GM23248 (cell line): ENCODE data around the gene C4BPA. TPM values are rescaled to one million over a fixed set of nuclear protein-coding genes. Genes with fewer than 3 reads are reported as not detected.

Experiments used
- DNase-seq: peaks from one replicate; pipeline ENCODE4 v3.0.0-alpha.2; 2015
- H2AFZ ChIP-seq: fragments of 200-600 bp; sonication (generic); 2 replicates; pipeline ENCODE4 v1.6.1; 2016; ENCODE audit warnings: antibody characterized with exemption
- H3F3A ChIP-seq: fragments of 200-600 bp; sonication (generic); 2 replicates; pipeline ENCODE4 v1.6.1; 2016; ENCODE audit warnings: mild to moderate bottlenecking, antibody characterized with exemption, mixed run types; ENCODE audit not compliant: insufficient read depth
- H3K27ac ChIP-seq: fragments of 200-600 bp; sonication (generic); 2 replicates; pipeline ENCODE4 v1.5.1; 2016; ENCODE audit warnings: mild to moderate bottlenecking
- H3K27me3 ChIP-seq: fragments of 200-600 bp; sonication (generic); replicated peaks from 2 replicates; pipeline ENCODE4 v1.6.1; 2016; ENCODE audit warnings: mild to moderate bottlenecking; ENCODE audit not compliant: insufficient read depth
- H3K36me3 ChIP-seq: fragments of 200-600 bp; sonication (generic); 2 replicates; pipeline ENCODE4 v1.6.1; 2016; ENCODE audit warnings: low read depth, mild to moderate bottlenecking
- H3K4me1 ChIP-seq: fragments of 200-600 bp; sonication (generic); 2 replicates; pipeline ENCODE4 v1.6.1; 2016; ENCODE audit warnings: mild to moderate bottlenecking; ENCODE audit not compliant: insufficient read depth
- H3K4me2 ChIP-seq: fragments of 200-600 bp; sonication (generic); one replicate; pipeline ENCODE4 v1.6.1; 2016; ENCODE audit warnings: mild to moderate bottlenecking; ENCODE audit not compliant: unreplicated experiment
- H3K4me3 ChIP-seq: fragments of 200-600 bp; sonication (generic); 2 replicates; pipeline ENCODE4 v1.5.1; 2016; ENCODE audit warnings: mild to moderate bottlenecking
- H3K79me2 ChIP-seq: fragments of 200-600 bp; sonication (generic); 2 replicates; pipeline ENCODE4 v1.6.1; 2016; ENCODE audit warnings: mild to moderate bottlenecking; ENCODE audit not compliant: insufficient read depth
- H3K9ac ChIP-seq: fragments of 200-600 bp; sonication (generic); 2 replicates; pipeline ENCODE4 v1.6.1; 2016; ENCODE audit warnings: mild to moderate bottlenecking
- H3K9me2 ChIP-seq: fragments of 200-600 bp; sonication (generic); 2 replicates; pipeline ENCODE4 v1.6.1; 2016; ENCODE audit warnings: mixed run types, mild to moderate bottlenecking, moderate library complexity; ENCODE audit not compliant: insufficient read depth
- H3K9me3 ChIP-seq: fragments of 200-600 bp; sonication (generic); one replicate; pipeline ENCODE4 v1.6.1; 2017; ENCODE audit warnings: low read depth
- H4K20me1 ChIP-seq: fragments of 200-600 bp; sonication (generic); 2 replicates; pipeline ENCODE4 v1.6.0; 2016; ENCODE audit not compliant: insufficient read depth
- EZH2 ChIP-seq: fragments of 200-600 bp; sonication (generic); IDR thresholded peaks from 2 replicates; pipeline ENCODE4 v1.6.1; 2018; ENCODE audit warnings: antibody characterized with exemption, mild to moderate bottlenecking; ENCODE audit not compliant: insufficient read depth, poor library complexity, severe bottlenecking
- EZH2phosphoT487 ChIP-seq: fragments of 200-600 bp; sonication (generic); IDR thresholded peaks from 2 replicates; pipeline ENCODE4 v1.6.1; 2018; ENCODE audit warnings: antibody characterized with exemption, moderate library complexity, mild to moderate bottlenecking, low read depth; ENCODE audit not compliant: insufficient read depth
- WGBS, 2 experiments: methylation state at CpG; one replicate each; pipeline ENCODE4 v1.1.6; 2015 to 2017; ENCODE audit warnings: low lambda C conversion rate in 2 of 2, low coverage in 1 of 2; ENCODE audit errors: missing lambda C conversion rate in 2 of 2; 5-methylcytosine and 5-hydroxymethylcytosine counted together
- in situ Hi-C: fragments of 300-500 bp; cut with MboI; formaldehyde crosslinking; loops from 2 replicates; pipeline ENCODE4 v1.15.0; 2020
- polyA plus RNA-seq: library from polyadenylated mRNA; unstranded; fragments of >200 nt; fragmentation: Nextera tagmentation; extraction: Ambion mirVana; gene quantifications from 2 replicates; pipeline ENCODE4 v1.2.1, GENCODE V29; 2016
- total RNA-seq: library from RNA; depleted of rRNA; stranded (reverse); fragments of >200 nt; shearing (Covaris generic); gene quantifications from 2 replicates; pipeline ENCODE4 v1.2.3, GENCODE V29; 2014

Gene C4BPA
- total and polyA plus RNA-seq, 2 experiments from 2014 or later, result not detected

DNA sequence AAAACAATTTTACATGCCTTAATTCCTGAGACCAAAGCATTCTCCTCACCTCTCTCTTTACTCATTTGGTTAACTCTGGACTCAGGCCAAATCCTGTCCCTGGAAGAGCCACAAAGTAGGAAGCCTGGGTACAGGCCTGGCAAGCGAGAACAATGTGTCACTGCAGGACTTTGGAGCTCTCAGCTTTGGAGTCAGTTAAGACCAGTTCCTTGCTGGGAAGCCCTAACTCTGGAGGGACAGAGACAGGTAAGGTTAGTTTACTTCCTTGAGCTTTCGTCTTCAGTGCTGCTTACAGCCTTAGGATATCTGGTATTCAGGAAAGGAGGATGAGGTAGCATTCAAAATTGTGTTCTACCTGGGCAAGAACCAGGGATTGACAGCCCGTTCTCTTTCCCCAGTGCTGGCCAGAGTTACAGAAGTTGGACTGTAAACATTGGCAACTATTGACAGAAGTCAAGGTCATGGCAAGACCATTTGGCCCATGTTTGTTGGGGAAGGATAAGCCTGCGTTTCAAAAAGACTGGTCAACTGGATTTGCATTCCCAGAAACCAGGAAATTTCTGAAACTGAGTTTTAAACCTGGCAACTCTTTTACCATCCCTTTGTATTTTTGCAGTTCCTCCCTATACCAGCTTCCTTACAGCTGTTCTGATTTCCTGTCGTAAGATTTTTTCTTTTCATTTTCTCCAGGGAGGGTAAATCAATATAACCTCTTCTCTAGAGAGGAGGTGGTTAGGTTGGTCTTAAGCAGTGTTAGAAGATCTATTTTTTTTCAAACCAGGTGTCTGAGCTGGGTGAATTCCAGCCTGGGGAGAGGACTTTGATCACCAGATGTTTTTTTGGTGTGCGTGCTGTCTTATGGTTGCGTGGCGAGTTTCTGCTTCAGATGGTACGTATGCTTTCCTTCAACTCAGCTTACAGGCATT is 15.1 kb upstream of the C4BPA start, which contains the start of gene C4BPB:
TSS of gene C4BPB (plus strand) at position 160 of the 926 bp plus-strand sequence. CDS start at position 832, 672 bp downstream.
- TF ChIP-seq EZH2 (no peak), EZH2phosphoT487 (no peak)
- H3K36me3 ChIP-seq, result no peaks in the 10 kb centered on the region
- peaks cover 9% of the 10 kb centered on the region; the same call in 1 of the 2 replicates for H3K27me3 ChIP-seq
- no peaks in the 10 kb centered on the region for H4K20me1 ChIP-seq
- H3K4me3 ChIP-seq, result no peak within 1 kb of the TSS
- H3K9ac ChIP-seq, result no peak within 1 kb of the TSS
- in situ Hi-C loops, result loop anchor here (5.0 kb wide), 1 partner anchor 328 kb away; no protein-coding TSS in a partner anchor
- 87 to 90% methylated on average over 9 of the region's 9 CpGs for WGBS, 2 experiments
- no peak within 1 kb of the TSS for H3K27ac ChIP-seq
- no peaks in the 10 kb centered on the region for H3K9me2 ChIP-seq
- H3K4me2 ChIP-seq, result no peak within 1 kb of the TSS
- DNase-seq, result no peak
- H3K9me3 ChIP-seq, result no peaks in the 10 kb centered on the region
- no peaks in the 10 kb centered on the region for H3K79me2 ChIP-seq
- no peaks in the 10 kb centered on the region for H3F3A ChIP-seq
- 0 out of 2 replicates have a peak, but pooled peaks cover 3% of the 10 kb centered on the region for H3K4me1 ChIP-seq
- no peak within 1 kb of the TSS for H2AFZ ChIP-seq

DNA sequence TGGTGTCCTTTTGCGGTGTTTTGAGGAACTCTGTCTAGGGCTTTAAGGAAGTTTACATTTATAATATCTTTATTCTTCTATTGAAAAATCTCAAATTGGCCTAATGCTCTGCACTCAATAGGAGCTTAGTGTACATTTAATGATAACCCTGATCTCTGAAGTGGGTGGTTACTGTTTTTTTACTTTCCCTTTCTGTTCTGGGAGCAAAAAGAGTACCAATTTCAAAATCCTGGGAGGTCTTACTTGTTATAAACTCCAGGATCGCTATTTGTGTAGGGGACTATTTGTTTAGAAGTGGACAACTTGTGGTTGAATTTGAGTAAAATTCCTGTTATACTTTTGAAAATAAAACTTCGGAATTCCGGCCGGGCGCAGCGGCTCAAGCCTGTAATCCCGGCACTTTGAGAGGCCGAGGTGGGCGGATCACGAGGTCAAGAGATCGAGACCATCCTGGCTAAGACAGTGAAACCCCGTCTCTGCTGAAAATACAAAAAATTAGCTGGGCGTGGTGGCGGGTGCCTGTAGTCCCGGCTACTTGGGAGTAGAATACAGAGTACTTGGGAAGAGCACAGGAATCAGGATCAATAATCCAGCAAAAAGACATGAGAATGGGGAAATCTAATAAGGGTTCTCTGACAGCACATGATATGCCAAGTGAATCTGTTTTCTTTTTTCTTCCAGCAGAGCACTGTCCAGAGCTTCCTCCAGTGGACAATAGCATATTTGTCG is 14.2 kb upstream of the C4BPA start:
- H3K36me3 ChIP-seq, result no peaks in the 10 kb centered on the region
- no peak overlapping the region for H3K4me3 ChIP-seq
- no peaks in the 10 kb centered on the region for H3K79me2 ChIP-seq
- no peak overlapping the region for H3K4me2 ChIP-seq
- H2AFZ ChIP-seq, result no peak overlapping the region
- H3K9me3 ChIP-seq, result no peaks in the 10 kb centered on the region
- H3K27ac ChIP-seq, result no peak overlapping the region
- no peaks in the 10 kb centered on the region for H4K20me1 ChIP-seq
- no peaks in the 10 kb centered on the region for H3K9me2 ChIP-seq
- 85 to 92% methylated on average over 17 of the region's 17 CpGs for WGBS, 2 experiments
- TF ChIP-seq EZH2phosphoT487 (no peak), EZH2 (no peak)
- H3K9ac ChIP-seq, result no peak overlapping the region
- H3K4me1 ChIP-seq, result no peaks in the 10 kb centered on the region
- in situ Hi-C loops, result loop anchor here (5.0 kb wide), 1 partner anchor 328 kb away; no protein-coding TSS in a partner anchor
- H3K27me3 ChIP-seq, result peaks cover 9% of the 10 kb centered on the region
- DNase-seq, result no peak
- H3F3A ChIP-seq, result no peaks in the 10 kb centered on the region

DNA sequence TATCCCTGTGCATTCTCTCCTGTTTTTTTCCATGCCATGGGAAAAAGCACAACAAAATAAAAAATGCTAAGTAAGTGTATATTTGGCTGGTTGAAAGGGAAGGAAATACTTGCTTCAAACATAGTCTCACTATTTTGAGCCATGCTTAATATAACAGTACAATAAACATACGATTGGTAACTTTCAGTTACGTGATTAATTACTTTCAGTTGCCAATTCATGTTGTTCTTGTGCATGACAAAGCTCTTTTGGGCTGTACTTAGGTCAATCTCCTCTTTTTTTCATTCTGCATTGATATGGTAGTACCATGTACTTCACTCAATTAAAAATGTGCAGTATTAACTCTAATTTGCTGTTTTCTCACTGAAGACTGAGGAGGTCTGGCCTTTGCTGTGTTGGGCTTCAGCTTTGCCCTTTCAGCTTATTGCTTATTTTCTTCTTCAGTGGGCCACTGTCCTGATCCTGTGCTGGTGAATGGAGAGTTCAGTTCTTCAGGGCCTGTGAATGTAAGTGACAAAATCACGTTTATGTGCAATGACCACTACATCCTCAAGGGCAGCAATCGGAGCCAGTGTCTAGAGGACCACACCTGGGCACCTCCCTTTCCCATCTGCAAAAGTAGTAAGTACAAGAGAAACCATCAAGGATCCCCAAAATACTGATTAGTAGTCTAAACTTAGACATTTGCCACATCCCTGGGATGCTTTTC is 12.7 kb upstream of the C4BPA start:
- H3K27ac ChIP-seq, result no peak overlapping the region
- peaks cover 8% of the 10 kb centered on the region for H3K27me3 ChIP-seq
- no peak overlapping the region for H2AFZ ChIP-seq
- no peak overlapping the region for H3K4me2 ChIP-seq
- no peak overlapping the region for H3K9ac ChIP-seq
- no peaks in the 10 kb centered on the region for H3K9me2 ChIP-seq
- no peak for TF ChIP-seq EZH2phosphoT487
- H4K20me1 ChIP-seq, result no peaks in the 10 kb centered on the region
- no peak overlapping the region for H3K4me3 ChIP-seq
- no peak for DNase-seq
- no peaks in the 10 kb centered on the region for H3K36me3 ChIP-seq
- in situ Hi-C loops, result no loop called here
- H3K9me3 ChIP-seq, result no peaks in the 10 kb centered on the region
- H3F3A ChIP-seq, result no peaks in the 10 kb centered on the region
- 72 to 80% methylated on average over 4 of the region's 4 CpGs for WGBS, 2 experiments
- no peaks in the 10 kb centered on the region for H3K4me1 ChIP-seq
- H3K79me2 ChIP-seq, result no peaks in the 10 kb centered on the region

DNA sequence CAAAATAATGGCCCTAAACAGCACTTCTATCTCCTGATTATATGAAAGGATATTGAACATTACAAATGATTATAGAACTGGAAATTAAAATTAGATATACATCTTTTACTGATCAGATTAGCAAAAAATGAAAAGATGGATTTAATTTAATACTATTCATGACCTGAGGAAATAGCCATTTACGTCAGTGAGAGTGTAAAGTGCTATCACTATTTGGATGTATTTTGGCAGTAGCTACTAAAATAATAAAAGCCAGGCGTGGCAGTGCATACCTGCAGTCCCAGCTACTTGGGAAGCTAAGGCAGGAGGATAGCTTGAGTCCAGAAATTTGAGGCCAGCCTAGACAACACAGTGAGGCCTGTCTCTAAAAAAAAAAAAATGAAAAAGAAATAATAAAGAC is 10.1 kb upstream of the C4BPA start:
- Histone ChIP-seq H3K9ac (no peak overlapping the region), H3K79me2 (no peaks in the 10 kb centered on the region), H4K20me1 (no peaks in the 10 kb centered on the region), H3K27me3 (no peaks in the 10 kb centered on the region; the same call in 1 of the 2 replicates), H2AFZ (no peak overlapping the region), H3K4me3 (no peak overlapping the region), H3K4me2 (no peak overlapping the region), H3K36me3 (no peaks in the 10 kb centered on the region), H3K4me1 (no peaks in the 10 kb centered on the region), H3K9me2 (no peaks in the 10 kb centered on the region), H3F3A (no peaks in the 10 kb centered on the region), H3K9me3 (no peaks in the 10 kb centered on the region), H3K27ac (no peak overlapping the region)
- 19 to 24% methylated on average over 2 of the region's 2 CpGs for WGBS, 2 experiments
- in situ Hi-C loops, result no loop called here
- TF ChIP-seq EZH2 (no peak), EZH2phosphoT487 (no peak)
- no peak for DNase-seq
